Femur (tissue), 1 donor: Measurements from ENCODE around the gene THRAP3.

Source experiments
- DNase-seq: peaks from one replicate; pipeline ENCODE4 v3.0.0-alpha.2; 2017

The THRAP3 gene

DNA sequence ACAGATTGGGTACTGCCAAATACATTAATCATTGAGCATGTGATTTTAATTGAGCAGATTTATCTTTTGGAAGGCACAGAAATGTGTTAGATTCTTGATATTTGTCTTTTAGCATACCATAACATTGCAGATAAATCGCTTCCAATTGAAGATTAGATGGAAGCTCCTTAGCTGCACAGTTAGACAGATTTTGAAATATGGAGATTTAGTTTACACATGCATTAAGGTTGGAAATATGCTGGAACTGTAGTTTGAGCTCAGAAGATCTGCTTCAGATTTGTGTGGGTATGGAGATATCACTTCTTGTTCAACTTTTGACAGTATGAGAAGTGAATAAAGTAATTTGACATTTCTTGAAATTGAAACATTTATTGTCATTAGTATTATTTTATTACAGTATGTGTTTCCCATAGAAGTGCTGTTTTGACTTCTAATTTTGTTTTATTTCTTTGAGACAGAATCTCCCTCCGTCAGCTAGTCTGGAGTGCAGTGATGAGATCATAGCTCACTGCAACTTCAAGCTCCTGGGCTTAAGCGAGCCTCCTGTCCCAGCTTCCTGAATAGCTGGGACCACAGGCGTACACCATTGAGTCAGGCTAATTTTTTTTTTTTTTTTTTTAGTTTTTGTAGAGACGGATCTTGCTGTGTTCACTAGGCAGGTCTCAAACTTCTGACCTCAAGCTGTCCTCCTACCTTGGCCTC lies 29.1 kb downstream of the THRAP3 start:
- DNase-seq: no peak

- DNase-seq: no peak
Measured at GRCh38 chr1:36256558-36257374, 32.5 kb downstream of the THRAP3 start.

DNA sequence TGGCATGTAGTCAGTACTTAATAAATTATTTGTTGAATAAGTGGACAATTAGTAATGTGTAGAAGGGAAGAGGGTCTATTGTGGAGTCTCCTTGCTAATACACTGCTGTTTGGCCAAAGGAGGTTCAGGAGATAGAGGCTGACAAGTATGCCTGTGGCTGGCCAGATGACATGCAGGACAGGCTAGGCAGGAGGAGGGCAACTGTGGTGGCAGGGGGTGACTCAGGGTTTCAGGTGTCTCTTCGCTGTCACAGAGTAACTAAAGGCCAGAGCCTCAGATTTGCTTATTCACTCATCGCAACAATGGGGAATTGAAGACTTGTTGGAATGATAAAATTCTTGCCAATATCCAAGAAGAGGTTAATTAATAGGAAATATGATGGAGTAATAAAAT lies 33.1 kb downstream of the THRAP3 start:
- no peak for DNase-seq

- DNase-seq: no peak
Measured at GRCh38 chr1:36258960-36259344, 34.7 kb downstream of the THRAP3 start.

DNA sequence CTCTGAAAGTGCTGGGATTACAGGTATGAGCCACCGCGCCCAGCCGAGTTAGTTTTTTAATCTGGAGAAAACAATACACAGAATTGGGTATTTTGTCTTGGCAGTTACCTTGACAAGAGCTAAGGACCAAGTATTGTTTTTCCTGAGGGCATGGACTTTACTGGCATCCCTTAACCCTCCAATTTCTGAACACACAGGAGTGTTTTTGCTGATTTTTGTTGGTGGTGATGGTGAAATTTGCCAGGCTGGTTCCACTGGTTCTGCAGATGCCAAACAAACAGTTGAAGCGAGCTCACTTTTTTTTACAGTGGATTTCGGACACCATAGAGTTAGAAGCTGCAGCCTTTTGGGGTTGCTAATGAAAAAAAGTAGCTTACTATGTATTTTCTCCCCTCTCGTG lies 44.7 kb downstream of the THRAP3 start:
- no peak for DNase-seq

DNA sequence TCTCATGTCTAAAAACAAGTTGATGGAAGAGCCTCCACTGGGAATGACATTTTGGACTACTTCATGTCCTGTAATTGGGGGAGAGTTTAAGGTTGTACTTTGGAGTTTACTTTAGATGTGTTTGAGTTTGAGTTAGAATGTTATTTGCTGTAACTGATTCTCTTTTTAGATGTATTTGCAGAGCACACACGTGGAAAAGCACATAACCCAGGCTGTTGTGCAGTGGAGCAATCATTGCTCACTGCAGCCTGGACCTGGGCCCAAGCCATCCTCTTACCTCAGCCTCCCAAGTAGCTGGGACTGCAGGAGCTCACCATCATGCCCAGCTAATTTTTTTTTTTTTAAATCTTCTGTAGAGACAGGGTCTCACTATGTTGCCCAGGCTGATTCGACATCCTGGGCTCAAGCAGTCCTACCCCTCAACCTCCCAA lies 45.2 kb downstream of the THRAP3 start:
- no peak for DNase-seq

GRCh38 chr1:36273024-36273423 lies 48.8 kb downstream of the THRAP3 start:
- DNase-seq: no peak

- no peak for DNase-seq
Measured at GRCh38 chr1:36274201-36274600, 50.0 kb downstream of the THRAP3 start.

GRCh38 chr1:36276688-36277087 lies 52.4 kb downstream of the THRAP3 start:
- DNase-seq: no peak

DNA sequence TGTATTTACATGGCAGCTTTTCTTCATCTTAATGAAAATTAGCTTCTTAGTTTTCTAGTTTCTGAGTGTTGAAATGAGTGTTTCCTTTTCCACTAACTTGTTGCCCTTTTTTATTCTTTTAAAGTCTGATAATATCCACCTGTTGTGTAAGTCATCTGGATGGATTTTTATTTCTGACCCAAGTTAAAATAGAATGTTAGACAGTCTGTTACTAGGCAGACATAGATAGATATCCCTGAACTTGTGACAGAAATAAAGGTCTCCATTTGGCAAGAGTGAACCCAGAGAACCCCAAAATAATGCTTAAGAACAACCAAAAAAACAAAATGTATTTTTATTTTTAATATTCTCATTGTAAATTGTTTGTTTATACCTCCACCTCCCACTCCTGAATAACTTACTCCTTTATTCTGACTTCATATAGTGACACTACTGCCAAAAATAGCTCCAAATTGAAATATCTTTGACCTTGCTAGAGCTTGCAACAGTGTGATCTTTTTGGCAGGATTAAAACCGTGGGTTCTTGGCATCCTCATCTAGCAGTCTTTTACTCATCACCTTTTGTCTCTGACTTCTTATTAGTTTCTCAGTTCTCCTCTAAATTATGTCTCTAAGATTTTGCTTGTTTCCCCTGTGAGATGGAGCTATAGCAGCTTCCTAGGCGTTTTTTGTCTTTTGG lies 55.0 kb downstream of the THRAP3 start:
- DNase-seq: no peak

DNA sequence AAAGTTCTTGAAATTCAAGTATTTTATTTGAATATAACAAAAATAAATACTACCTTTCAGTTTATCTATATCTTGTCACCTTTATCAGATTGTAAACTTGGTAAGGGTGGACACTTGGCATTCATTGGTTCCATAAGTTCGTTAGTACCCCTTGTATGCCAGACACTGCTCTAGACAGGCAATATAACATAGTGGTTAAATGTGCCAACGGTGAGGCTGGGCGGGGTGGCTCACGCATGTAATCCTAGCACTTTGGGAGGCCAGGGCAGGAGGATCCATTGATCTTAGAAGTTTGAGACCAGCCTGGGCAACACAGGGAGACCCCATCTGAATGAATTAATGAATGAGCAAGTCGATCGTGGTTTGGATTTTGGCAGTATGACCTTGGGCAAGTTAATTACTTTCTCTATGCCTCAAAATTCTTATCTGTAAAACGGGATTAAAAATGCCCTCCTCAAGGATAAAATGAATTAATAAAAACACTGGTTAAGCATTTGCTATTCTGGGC lies 55.6 kb downstream of the THRAP3 start:
- no peak for DNase-seq

- no peak for DNase-seq
Measured at GRCh38 chr1:36284061-36284460, 59.8 kb downstream of the THRAP3 start.

GRCh38 chr1:36284517-36284916 lies 60.3 kb downstream of the THRAP3 start:
- DNase-seq: no peak

DNA sequence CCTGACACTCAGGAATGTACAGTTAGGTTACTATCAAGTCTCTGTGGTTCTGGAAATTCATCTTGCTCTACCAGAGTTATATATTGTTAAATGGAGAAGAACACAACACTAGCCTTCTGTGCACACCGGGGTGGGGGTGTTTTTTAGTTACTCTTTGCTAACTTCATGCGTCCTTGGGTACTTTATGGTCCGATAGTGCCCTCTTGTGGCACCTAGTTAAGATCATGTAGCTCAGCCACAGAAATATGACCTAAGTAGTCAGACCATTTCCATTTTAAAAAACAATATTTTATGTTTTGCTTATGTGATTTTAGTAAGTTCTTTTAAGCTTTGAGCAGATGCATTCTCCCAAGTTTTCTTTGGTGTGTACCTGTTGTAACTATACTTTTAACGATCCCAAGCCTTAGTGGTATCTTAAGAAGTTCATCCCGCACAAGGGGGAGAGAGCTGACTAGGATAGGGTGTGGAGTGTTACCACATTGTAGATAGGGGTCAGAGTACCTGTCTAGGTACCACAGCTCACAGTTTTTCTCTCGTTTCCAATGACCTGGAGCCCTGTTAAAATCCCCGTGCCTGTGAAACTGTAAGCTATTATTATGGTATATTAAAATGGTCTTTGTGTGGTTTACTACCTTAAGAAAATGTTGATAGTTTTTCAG lies 61.3 kb downstream of the THRAP3 start:
- DNase-seq: peak; percentile 59

DNA sequence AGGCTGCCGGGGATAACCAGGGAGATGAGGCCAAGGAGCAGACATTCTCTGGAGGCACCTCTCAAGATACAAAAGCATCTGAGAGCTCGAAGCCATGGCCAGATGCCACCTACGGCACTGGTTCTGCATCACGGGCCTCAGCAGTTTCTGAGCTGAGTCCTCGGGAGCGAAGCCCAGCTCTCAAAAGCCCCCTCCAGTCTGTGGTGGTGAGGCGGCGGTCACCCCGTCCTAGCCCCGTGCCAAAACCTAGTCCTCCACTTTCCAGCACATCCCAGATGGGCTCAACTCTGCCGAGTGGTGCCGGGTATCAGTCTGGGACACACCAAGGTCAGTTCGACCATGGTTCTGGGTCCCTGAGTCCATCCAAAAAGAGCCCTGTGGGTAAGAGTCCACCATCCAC lies 62.6 kb downstream of the THRAP3 start:
- no peak for DNase-seq

GRCh38 chr1:36287595-36287994 lies 63.4 kb downstream of the THRAP3 start:
- no peak for DNase-seq

- no peak for DNase-seq
Measured at GRCh38 chr1:36295390-36295789, 71.1 kb downstream of the THRAP3 start.

GRCh38 chr1:36297062-36297461 lies 72.8 kb downstream of the THRAP3 start:
- DNase-seq: no peak

DNA sequence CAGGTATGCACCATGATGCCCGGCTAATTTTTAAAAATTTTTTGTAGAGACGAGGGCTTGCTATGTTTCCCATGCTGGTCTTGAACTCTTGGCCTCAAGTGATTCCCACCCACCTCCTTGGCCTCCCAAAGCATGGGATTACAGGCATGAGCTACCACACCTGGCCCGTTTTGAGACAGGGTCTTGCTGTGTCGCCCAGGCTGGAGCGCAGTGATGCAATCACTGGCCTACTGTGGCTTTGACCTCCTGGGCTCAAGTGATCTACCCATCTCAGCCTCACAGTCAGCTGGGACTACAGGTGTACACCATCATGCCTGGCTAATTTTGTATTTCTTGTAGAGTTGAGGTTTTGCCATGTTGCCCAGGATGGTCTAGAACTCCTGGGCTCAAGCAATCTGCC lies 74.4 kb downstream of the THRAP3 start:
- DNase-seq: no peak

DNA sequence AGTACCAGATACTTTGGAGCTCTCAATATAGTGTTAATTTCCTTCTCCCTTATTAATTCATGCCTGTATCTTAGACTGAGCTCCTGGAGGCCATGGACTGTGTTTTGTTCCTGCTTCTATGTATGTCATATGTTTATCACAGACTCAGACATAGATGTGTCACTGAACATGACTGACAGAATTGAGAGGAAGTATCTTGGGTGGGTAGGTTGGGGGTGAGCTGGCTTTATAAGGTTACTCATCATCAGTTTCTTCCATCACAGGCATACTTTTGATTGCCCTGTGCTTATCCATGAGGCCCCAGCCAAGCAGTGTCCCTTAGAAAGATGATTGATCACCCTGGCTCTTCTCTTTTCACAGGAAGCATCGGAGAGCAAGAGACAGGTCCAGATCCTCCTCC lies 76.3 kb downstream of the THRAP3 start:
- DNase-seq: no peak

DNA sequence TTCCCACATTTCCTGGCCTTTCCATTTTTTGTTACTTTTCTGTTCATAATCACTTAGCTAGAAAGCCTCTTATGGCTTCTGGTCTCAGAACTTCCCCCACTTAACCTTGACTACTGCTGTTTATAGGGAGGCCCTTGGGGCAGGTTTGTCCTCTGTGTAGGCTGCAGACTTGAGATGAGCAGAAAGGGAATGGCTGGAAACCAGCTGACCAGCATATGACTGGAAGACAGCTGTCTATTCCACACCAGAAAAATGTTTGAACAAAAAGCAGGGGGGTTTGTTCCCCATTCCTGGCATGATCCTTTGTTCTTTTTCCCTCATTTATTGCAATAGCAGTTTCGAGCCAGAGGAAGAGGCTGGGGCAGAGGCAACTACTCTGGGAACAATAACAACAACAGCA lies 77.0 kb downstream of the THRAP3 start:
- no peak for DNase-seq

DNA sequence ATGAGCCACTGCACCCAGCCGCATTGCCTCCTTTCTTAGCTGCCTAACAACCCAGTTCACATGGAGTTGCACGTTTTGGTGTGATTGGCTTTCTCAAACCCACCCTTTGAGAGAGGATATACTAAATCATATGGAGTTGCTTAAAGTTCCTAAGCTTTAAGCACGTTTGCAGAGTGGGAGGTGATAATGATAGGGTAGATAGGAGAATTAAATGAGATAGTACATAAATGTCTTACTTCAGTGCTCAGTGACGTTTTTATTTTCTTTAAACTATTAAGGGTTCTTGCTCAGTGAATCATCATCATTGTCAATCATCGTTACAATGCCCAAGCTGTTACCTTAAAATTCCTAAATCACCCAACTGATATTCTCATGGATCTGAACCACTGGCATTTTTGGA lies 79.0 kb downstream of the THRAP3 start:
- DNase-seq: no peak
